ENCODE measurements around the gene ACOT4. TPM values are rescaled to one million over a fixed set of nuclear protein-coding genes. Genes with fewer than 3 reads are reported as not detected.

ACOT4 gene
- polyA plus RNA-seq, 4 donors, result 2.5 to 12.7 (median 7.5) TPM

- H3K4me3 ChIP-seq (ENCODE audit: low read depth in 1 of 3, low read length in 3 of 3), result peak overlapping the region; percentile 9 to 65 (median 42)
- WGBS, 3 donors, result 3 to 9% (median 5%) methylated on average over 12 to 13 of the region's 13 CpGs
- H3K9me3 ChIP-seq (ENCODE audit: control insufficient read depth in 2 of 2, insufficient read depth in 1 of 2, low read depth in 1 of 2, low read length in 1 of 2), result peaks cover 0 to 9% of the 10 kb centered on the region in 2 donors
- FAIRE-seq (no peak), DNase-seq (no peak)
- H3K27ac ChIP-seq (ENCODE audit: low read depth in 1 of 3, low read length in 2 of 3), result peak overlapping the region in 2 of 3 donors; percentile 66 to 88
- no peaks in the 10 kb centered on the region for H3K4me1 ChIP-seq (ENCODE audit: control insufficient read depth in 3 of 3, insufficient read depth in 2 of 3, low read depth in 1 of 3, low read length in 2 of 3)
- no peaks in the 10 kb centered on the region for H3K27me3 ChIP-seq (ENCODE audit: control insufficient read depth in 3 of 3, insufficient read depth in 3 of 3, low read length in 3 of 3)
- no peaks in the 10 kb centered on the region for H3K36me3 ChIP-seq (ENCODE audit: control insufficient read depth in 3 of 3, insufficient read depth in 2 of 3, low read depth in 1 of 3, low read length in 3 of 3)
Measured at GRCh38 chr14:73613046-73613383, 21.3 kb downstream of the ACOT4 start.

- Histone ChIP-seq H3K4me3 (ENCODE audit: low read depth in 1 of 3, low read length in 3 of 3) (no peak overlapping the region), H3K27ac (ENCODE audit: low read depth in 1 of 3, low read length in 2 of 3) (no peak overlapping the region), H3K27me3 (ENCODE audit: control insufficient read depth in 3 of 3, insufficient read depth in 3 of 3, low read length in 3 of 3) (no peaks in the 10 kb centered on the region), H3K9me3 (ENCODE audit: control insufficient read depth in 2 of 2, insufficient read depth in 1 of 2, low read depth in 1 of 2, low read length in 1 of 2) (peaks cover 0 to 9% of the 10 kb centered on the region in 2 donors), H3K36me3 (ENCODE audit: control insufficient read depth in 3 of 3, insufficient read depth in 2 of 3, low read depth in 1 of 3, low read length in 3 of 3) (no peaks in the 10 kb centered on the region), H3K4me1 (ENCODE audit: control insufficient read depth in 3 of 3, insufficient read depth in 2 of 3, low read depth in 1 of 3, low read length in 2 of 3) (no peaks in the 10 kb centered on the region)
- no peak for FAIRE-seq
- DNase-seq, result no peak
- 77 to 80% (median 77%) methylated on average over 3 of the region's 3 CpGs for WGBS, 3 donors
Measured at GRCh38 chr14:73613419-73613963, 21.8 kb downstream of the ACOT4 start.

- H3K36me3 ChIP-seq (ENCODE audit: control insufficient read depth in 3 of 3, insufficient read depth in 2 of 3, low read depth in 1 of 3, low read length in 3 of 3), result no peaks in the 10 kb centered on the region
- no peaks in the 10 kb centered on the region for H3K27me3 ChIP-seq (ENCODE audit: control insufficient read depth in 3 of 3, insufficient read depth in 3 of 3, low read length in 3 of 3)
- no peaks in the 10 kb centered on the region for H3K9me3 ChIP-seq (ENCODE audit: control insufficient read depth in 2 of 2, insufficient read depth in 1 of 2, low read depth in 1 of 2, low read length in 1 of 2)
- H3K4me3 ChIP-seq (ENCODE audit: low read depth in 1 of 3, low read length in 3 of 3), result no peak overlapping the region
- 72 to 80% (median 79%) methylated on average over 4 of the region's 4 CpGs for WGBS, 3 donors
- no peak overlapping the region for H3K27ac ChIP-seq (ENCODE audit: low read depth in 1 of 3, low read length in 2 of 3)
- DNase-seq, result no peak
- no peak for FAIRE-seq
- no peaks in the 10 kb centered on the region for H3K4me1 ChIP-seq (ENCODE audit: control insufficient read depth in 3 of 3, insufficient read depth in 2 of 3, low read depth in 1 of 3, low read length in 2 of 3)
Measured at GRCh38 chr14:73616831-73617230, 25.2 kb downstream of the ACOT4 start.

GRCh38 chr14:73619524-73619923, 27.9 kb downstream of the ACOT4 start:
- no peak overlapping the region for H3K4me3 ChIP-seq (ENCODE audit: low read depth in 1 of 3, low read length in 3 of 3)
- H3K27me3 ChIP-seq (ENCODE audit: control insufficient read depth in 3 of 3, insufficient read depth in 3 of 3, low read length in 3 of 3), result no peaks in the 10 kb centered on the region
- H3K9me3 ChIP-seq (ENCODE audit: control insufficient read depth in 2 of 2, insufficient read depth in 1 of 2, low read depth in 1 of 2, low read length in 1 of 2), result no peaks in the 10 kb centered on the region
- no peak overlapping the region for H3K27ac ChIP-seq (ENCODE audit: low read depth in 1 of 3, low read length in 2 of 3)
- no peaks in the 10 kb centered on the region for H3K36me3 ChIP-seq (ENCODE audit: control insufficient read depth in 3 of 3, insufficient read depth in 2 of 3, low read depth in 1 of 3, low read length in 3 of 3)
- FAIRE-seq, result no peak
- WGBS, 3 donors, result 33 to 93% (median 43%) methylated on average over 1 of the region's 1 CpG
- DNase-seq, result no peak
- H3K4me1 ChIP-seq (ENCODE audit: control insufficient read depth in 3 of 3, insufficient read depth in 2 of 3, low read depth in 1 of 3, low read length in 2 of 3), result no peaks in the 10 kb centered on the region

- Histone ChIP-seq H3K27me3 (ENCODE audit: control insufficient read depth in 3 of 3, insufficient read depth in 3 of 3, low read length in 3 of 3) (no peaks in the 10 kb centered on the region), H3K27ac (ENCODE audit: low read depth in 1 of 3, low read length in 2 of 3) (no peak overlapping the region), H3K4me1 (ENCODE audit: control insufficient read depth in 3 of 3, insufficient read depth in 2 of 3, low read depth in 1 of 3, low read length in 2 of 3) (no peaks in the 10 kb centered on the region), H3K36me3 (ENCODE audit: control insufficient read depth in 3 of 3, insufficient read depth in 2 of 3, low read depth in 1 of 3, low read length in 3 of 3) (no peaks in the 10 kb centered on the region), H3K4me3 (ENCODE audit: low read depth in 1 of 3, low read length in 3 of 3) (no peak overlapping the region), H3K9me3 (ENCODE audit: control insufficient read depth in 2 of 2, insufficient read depth in 1 of 2, low read depth in 1 of 2, low read length in 1 of 2) (no peaks in the 10 kb centered on the region)
- FAIRE-seq (no peak), DNase-seq (peak in 1 of 2 donors; percentile 44)
- 70 to 82% (median 81%) methylated on average over 10 of the region's 10 CpGs for WGBS, 3 donors
Measured at GRCh38 chr14:73620268-73620667, 28.6 kb downstream of the ACOT4 start.

- FAIRE-seq (no peak), DNase-seq (no peak)
- H3K9me3 ChIP-seq (ENCODE audit: control insufficient read depth in 2 of 2, insufficient read depth in 1 of 2, low read depth in 1 of 2, low read length in 1 of 2), result no peaks in the 10 kb centered on the region
- H3K27ac ChIP-seq (ENCODE audit: low read depth in 1 of 3, low read length in 2 of 3), result no peak overlapping the region
- 90 to 92% (median 92%) methylated on average over 4 of the region's 4 CpGs for WGBS, 3 donors
- H3K4me1 ChIP-seq (ENCODE audit: control insufficient read depth in 3 of 3, insufficient read depth in 2 of 3, low read depth in 1 of 3, low read length in 2 of 3), result no peaks in the 10 kb centered on the region
- H3K4me3 ChIP-seq (ENCODE audit: low read depth in 1 of 3, low read length in 3 of 3), result no peak overlapping the region
- H3K27me3 ChIP-seq (ENCODE audit: control insufficient read depth in 3 of 3, insufficient read depth in 3 of 3, low read length in 3 of 3), result no peaks in the 10 kb centered on the region
- no peaks in the 10 kb centered on the region for H3K36me3 ChIP-seq (ENCODE audit: control insufficient read depth in 3 of 3, insufficient read depth in 2 of 3, low read depth in 1 of 3, low read length in 3 of 3)
Measured at GRCh38 chr14:73623504-73624054, 31.9 kb downstream of the ACOT4 start.

GRCh38 chr14:73625706-73626105, 34.0 kb downstream of the ACOT4 start:
- no peak for DNase-seq
- WGBS, 3 donors, result 21 to 30% (median 27%) methylated on average over 1 of the region's 1 CpG
- no peaks in the 10 kb centered on the region for H3K4me1 ChIP-seq (ENCODE audit: control insufficient read depth in 3 of 3, insufficient read depth in 2 of 3, low read depth in 1 of 3, low read length in 2 of 3)
- H3K9me3 ChIP-seq (ENCODE audit: control insufficient read depth in 2 of 2, insufficient read depth in 1 of 2, low read depth in 1 of 2, low read length in 1 of 2), result no peaks in the 10 kb centered on the region
- no peak for FAIRE-seq
- no peak overlapping the region for H3K27ac ChIP-seq (ENCODE audit: low read depth in 1 of 3, low read length in 2 of 3)
- H3K4me3 ChIP-seq (ENCODE audit: low read depth in 1 of 3, low read length in 3 of 3), result no peak overlapping the region
- no peaks in the 10 kb centered on the region for H3K36me3 ChIP-seq (ENCODE audit: control insufficient read depth in 3 of 3, insufficient read depth in 2 of 3, low read depth in 1 of 3, low read length in 3 of 3)
- no peaks in the 10 kb centered on the region for H3K27me3 ChIP-seq (ENCODE audit: control insufficient read depth in 3 of 3, insufficient read depth in 3 of 3, low read length in 3 of 3)

- FAIRE-seq, result no peak
Measured at GRCh38 chr14:73627151-73627558, 35.5 kb downstream of the ACOT4 start.

More at GRCh38 chr14:73627151-73627558, 35.5 kb downstream of the ACOT4 start:
- H3K27ac ChIP-seq (ENCODE audit: low read depth in 1 of 3, low read length in 2 of 3), result no peak overlapping the region
- H3K9me3 ChIP-seq (ENCODE audit: control insufficient read depth in 2 of 2, insufficient read depth in 1 of 2, low read depth in 1 of 2, low read length in 1 of 2), result no peaks in the 10 kb centered on the region
- no peak overlapping the region for H3K4me3 ChIP-seq (ENCODE audit: low read depth in 1 of 3, low read length in 3 of 3)
- 79 to 88% (median 82%) methylated on average over 2 of the region's 2 CpGs for WGBS, 3 donors
- H3K4me1 ChIP-seq (ENCODE audit: control insufficient read depth in 3 of 3, insufficient read depth in 2 of 3, low read depth in 1 of 3, low read length in 2 of 3), result no peaks in the 10 kb centered on the region
- no peaks in the 10 kb centered on the region for H3K27me3 ChIP-seq (ENCODE audit: control insufficient read depth in 3 of 3, insufficient read depth in 3 of 3, low read length in 3 of 3)
- no peak for DNase-seq
- no peaks in the 10 kb centered on the region for H3K36me3 ChIP-seq (ENCODE audit: control insufficient read depth in 3 of 3, insufficient read depth in 2 of 3, low read depth in 1 of 3, low read length in 3 of 3)

All from small intestine (tissue), 7 donors.